Neural cell (in vitro differentiated cells): ENCODE results near the gene SLC35D1.

Experiments
- CTCF ChIP-seq: fragments of 450-650 bp; IDR thresholded peaks from 2 replicates; pipeline ENCODE4 v1.5.1; 2014; ENCODE audit warnings: antibody characterized with exemption, mild to moderate bottlenecking, moderate library complexity; ENCODE audit not compliant: poor library complexity, severe bottlenecking
- EP300 ChIP-seq: fragments of 450-650 bp; conservative IDR thresholded peaks from 2 replicates; pipeline ENCODE4 v1.6.1; 2014; ENCODE audit warnings: antibody characterized with exemption, mild to moderate bottlenecking, moderate library complexity; ENCODE audit not compliant: poor library complexity, severe bottlenecking
- EZH2 ChIP-seq: fragments of 200-600, 300-800 bp; shearing (Covaris generic), sonication (generic); IDR thresholded peaks from 2 replicates; pipeline ENCODE4 v1.6.1; 2014; ENCODE audit warnings: antibody characterized with exemption, low read length, borderline replicate concordance, mild to moderate bottlenecking; ENCODE audit not compliant: insufficient read depth, poor library complexity, severe bottlenecking
- MXI1 ChIP-seq: fragments of 450-650 bp; conservative IDR thresholded peaks from 2 replicates; pipeline ENCODE4 v1.6.1; 2014; ENCODE audit warnings: antibody characterized with exemption, mild to moderate bottlenecking; ENCODE audit not compliant: poor library complexity, severe bottlenecking
- POLR2AphosphoS5 ChIP-seq: IDR thresholded peaks from 2 replicates; pipeline ENCODE4 v1.6.1; 2012
- RAD21 ChIP-seq: fragments of 450-650 bp; conservative IDR thresholded peaks from 2 replicates; pipeline ENCODE4 v1.6.1; 2014; ENCODE audit warnings: antibody characterized with exemption, mild to moderate bottlenecking, moderate library complexity
- REST ChIP-seq: IDR thresholded peaks from 2 replicates; pipeline ENCODE4 v1.6.1; 2012; ENCODE audit warnings: borderline replicate concordance
- TAF1 ChIP-seq: IDR thresholded peaks from 2 replicates; pipeline ENCODE4 v1.6.1; 2012; ENCODE audit warnings: low read depth

- TF ChIP-seq POLR2AphosphoS5, result no peak
- no peak for TF ChIP-seq CTCF
- no peak for TF ChIP-seq REST
- TF ChIP-seq EZH2, result no peak
- TF ChIP-seq TAF1, result no peak
- TF ChIP-seq EP300, result no peak
- no peak for TF ChIP-seq RAD21
- TF ChIP-seq MXI1, result no peak
Observed at GRCh38 chr1:67043366-67043765, 10.6 kb downstream of the SLC35D1 start.
